IMR-90 (cell line): ENCODE data around the gene PARP12. TPM values are rescaled to one million over a fixed set of nuclear protein-coding genes. Genes with fewer than 3 reads are reported as not detected.

Source experiments
- ATAC-seq: fragments of 200-7000 bp; cut with Tn5 transposase; 2 replicates; pipeline ENCODE4 v1.9.1; 2020; ENCODE audit warnings: low read depth, mild to moderate bottlenecking, moderate library complexity
- BruUV-seq: library from RNA; stranded (reverse); fragments of 400-500 nt; replicated peaks from 2 replicates; lab custom pipeline; 2021; lab: Mats Ljungman, UMichigan
- CTCF ChIA-PET: fragments of 300-600 bp; formaldehyde crosslinking; extraction: SDS; loops from one replicate; lab custom pipeline; 2021; ENCODE audit warnings: antibody characterized with exemption; lab: Yijun Ruan, JAX
- POLR2A ChIA-PET: fragments of 300-600 bp; sonication (Branson Sonifier 250); formaldehyde crosslinking; loops from one replicate; lab custom pipeline; 2022; ENCODE audit warnings: antibody characterized with exemption; ENCODE audit not compliant: unreplicated experiment; lab: Charles Lee
- DNase-seq: peaks from one replicate; pipeline ENCODE4 v3.0.0; 2013
- H2AFZ ChIP-seq: replicated peaks from 2 replicates; pipeline ENCODE3; 2013; ENCODE audit warnings: low read length, mild to moderate bottlenecking; ENCODE audit not compliant: poor library complexity
- H2AK5ac ChIP-seq: 2 replicates; pipeline ENCODE4 v1.6.1; 2013; ENCODE audit warnings: low read depth, low read length, inconsistent platforms
- H2AK9ac ChIP-seq: replicated peaks from 2 replicates; pipeline ENCODE3; 2013; ENCODE audit warnings: mild to moderate bottlenecking, low read depth, low read length, moderate library complexity; ENCODE audit not compliant: poor library complexity
- H2BK120ac ChIP-seq: 2 replicates; pipeline ENCODE4 v1.6.1; 2013; ENCODE audit warnings: low read depth, low read length, inconsistent platforms
- H2BK15ac ChIP-seq: 3 replicates; pipeline ENCODE4 v1.6.1; 2013; ENCODE audit warnings: low read depth, low read length, inconsistent platforms
- H2BK20ac ChIP-seq: 2 replicates; pipeline ENCODE4 v1.6.1; 2013; ENCODE audit warnings: low read depth, mild to moderate bottlenecking, inconsistent platforms, low read length, moderate library complexity
- H2BK5ac ChIP-seq: 2 replicates; pipeline ENCODE4 v1.6.1; 2013; ENCODE audit warnings: mild to moderate bottlenecking, low read depth, low read length, inconsistent platforms; ENCODE audit not compliant: poor library complexity, severe bottlenecking
- H3K14ac ChIP-seq: replicated peaks from 2 replicates; pipeline ENCODE4 v1.6.1; 2013; ENCODE audit warnings: low read depth, low read length, inconsistent platforms
- H3K18ac ChIP-seq: 2 replicates; pipeline ENCODE4 v1.6.1; 2013; ENCODE audit warnings: low read depth, low read length, control low read depth
- H3K23ac ChIP-seq: 2 replicates; pipeline ENCODE4 v1.6.1; 2013; ENCODE audit warnings: low read depth, low read length, inconsistent platforms
- H3K27ac ChIP-seq: 2 replicates; pipeline ENCODE4 v1.5.1; 2013; ENCODE audit warnings: mild to moderate bottlenecking, control low read depth, low read length; ENCODE audit not compliant: insufficient read depth
- H3K27me3 ChIP-seq: 2 replicates; pipeline ENCODE4 v1.6.1; 2013; ENCODE audit warnings: low read length; ENCODE audit not compliant: control insufficient read depth, insufficient read depth
- H3K36me3 ChIP-seq: 2 replicates; pipeline ENCODE4 v1.6.1; 2013; ENCODE audit warnings: low read length, mixed read lengths; ENCODE audit not compliant: control insufficient read depth, insufficient read depth
- H3K4ac ChIP-seq: 2 replicates; pipeline ENCODE4 v1.6.1; 2013; ENCODE audit warnings: low read depth, low read length, inconsistent platforms
- H3K4me1 ChIP-seq: 2 replicates; pipeline ENCODE4 v1.6.1; 2013; ENCODE audit warnings: low read length, mixed read lengths; ENCODE audit not compliant: control insufficient read depth, insufficient read depth
- H3K4me2 ChIP-seq: 2 replicates; pipeline ENCODE4 v1.6.1; 2013; ENCODE audit warnings: low read depth, mild to moderate bottlenecking, control low read depth, low read length, moderate library complexity
- H3K4me3 ChIP-seq: 2 replicates; pipeline ENCODE4 v1.5.1; 2013; ENCODE audit warnings: low read depth, mild to moderate bottlenecking, control low read depth, low read length, moderate library complexity; ENCODE audit not compliant: insufficient read depth
- H3K56ac ChIP-seq: 2 replicates; pipeline ENCODE4 v1.6.1; 2013; ENCODE audit warnings: low read length, inconsistent platforms; ENCODE audit not compliant: insufficient read depth; ENCODE audit errors: extremely low read depth
- H3K79me1 ChIP-seq, 2 experiments: 2 replicates each; pipeline ENCODE4 v1.6.1; 2013; ENCODE audit warnings: low read length in 2 of 2, inconsistent platforms in 1 of 2, low read depth in 1 of 2
- H3K9ac ChIP-seq: 2 replicates; pipeline ENCODE4 v1.6.1; 2013; ENCODE audit warnings: low read depth, low read length, control low read depth
- H3K9me1 ChIP-seq: 2 replicates; pipeline ENCODE4 v1.6.1; 2013; ENCODE audit warnings: low read length, inconsistent platforms; ENCODE audit not compliant: insufficient read depth
- H3K9me3 ChIP-seq: 2 replicates; pipeline ENCODE4 v1.6.1; 2013; ENCODE audit warnings: low read length; ENCODE audit not compliant: control insufficient read depth, insufficient read depth
- H4K20me1 ChIP-seq: 2 replicates; pipeline ENCODE4 v1.6.1; 2013; ENCODE audit warnings: low read length, inconsistent platforms; ENCODE audit not compliant: insufficient read depth
- H4K5ac ChIP-seq: 2 replicates; pipeline ENCODE4 v1.6.1; 2013; ENCODE audit warnings: mild to moderate bottlenecking, low read depth, low read length, control low read depth
- H4K8ac ChIP-seq, 2 experiments: 2 replicates each; pipeline ENCODE4 v1.6.1; 2013; ENCODE audit warnings: low read depth in 2 of 2, low read length in 2 of 2, control low read depth in 1 of 2, inconsistent platforms in 1 of 2
- H4K91ac ChIP-seq: 2 replicates; pipeline ENCODE4 v1.6.1; 2013; ENCODE audit warnings: low read depth, low read length, inconsistent platforms; ENCODE audit not compliant: insufficient read depth
- BHLHE40 ChIP-seq: fragments of 150-350 bp; IDR thresholded peaks from 2 replicates; pipeline ENCODE4 v1.6.1; 2016; ENCODE audit warnings: mild to moderate bottlenecking, low read depth, low read length
- CEBPB ChIP-seq: IDR thresholded peaks from 2 replicates; pipeline ENCODE4 v1.6.1; 2012; ENCODE audit warnings: low read depth, low read length, improper control_type of control experiment
- CHD1 ChIP-seq: IDR thresholded peaks from 2 replicates; pipeline ENCODE4 v1.6.1; 2012; ENCODE audit warnings: low read depth, low read length, improper control_type of control experiment
- ELK1 ChIP-seq: fragments of 150-350 bp; IDR thresholded peaks from 2 replicates; pipeline ENCODE4 v1.6.1; 2016; ENCODE audit warnings: low read depth, mild to moderate bottlenecking, low read length, moderate library complexity, borderline replicate concordance
- FOS ChIP-seq: fragments of 150-350 bp; IDR thresholded peaks from 2 replicates; pipeline ENCODE4 v1.6.1; 2016; ENCODE audit warnings: low read depth, low read length
- MAFK ChIP-seq: IDR thresholded peaks from 2 replicates; pipeline ENCODE4 v1.6.1; 2012; ENCODE audit warnings: low read depth, low read length, improper control_type of control experiment
- MAZ ChIP-seq: IDR thresholded peaks from 2 replicates; pipeline ENCODE4 v1.6.1; 2012; ENCODE audit warnings: low read depth, mild to moderate bottlenecking, low read length, improper control_type of control experiment, moderate library complexity, borderline replicate concordance
- MXI1 ChIP-seq: IDR thresholded peaks from 2 replicates; pipeline ENCODE4 v1.6.1; 2012; ENCODE audit warnings: low read depth, mild to moderate bottlenecking, low read length, moderate library complexity, borderline replicate concordance
- NFE2L2 ChIP-seq: fragments of 150-350 bp; IDR thresholded peaks from 2 replicates; pipeline ENCODE4 v1.6.1; 2016; ENCODE audit warnings: low read depth, mild to moderate bottlenecking, low read length
- POLR2A ChIP-seq: IDR thresholded peaks from 2 replicates; pipeline ENCODE4 v1.6.1; 2012; ENCODE audit warnings: mild to moderate bottlenecking, low read depth, low read length
- RAD21 ChIP-seq: IDR thresholded peaks from 2 replicates; pipeline ENCODE4 v1.6.1; 2012; ENCODE audit warnings: low read length, improper control_type of control experiment
- RCOR1 ChIP-seq: IDR thresholded peaks from 2 replicates; pipeline ENCODE4 v1.6.1; 2012; ENCODE audit warnings: mild to moderate bottlenecking, low read length, improper control_type of control experiment; ENCODE audit not compliant: insufficient replicate concordance
- RFX5 ChIP-seq: IDR thresholded peaks from 2 replicates; pipeline ENCODE4 v1.8.0; 2012; ENCODE audit warnings: low read depth, mild to moderate bottlenecking, low read length, moderate library complexity
- SMC3 ChIP-seq: fragments of 150-350 bp; IDR thresholded peaks from 2 replicates; pipeline ENCODE4 v1.6.1; 2016; ENCODE audit warnings: low read depth, mild to moderate bottlenecking, antibody characterized with exemption, low read length, moderate library complexity
- WGBS, 2 experiments: methylation state at CpG; one replicate each; pipeline versions ENCODE4 v1.1.5 to v1.1.7; 2013; ENCODE audit warnings: missing lambda C conversion rate in 2 of 2; ENCODE audit not compliant: insufficient read length in 1 of 2; ENCODE audit errors: extremely low coverage in 2 of 2; 5-methylcytosine and 5-hydroxymethylcytosine counted together
- dilution Hi-C: fragments of 300-500 bp; cut with HindIII; formaldehyde crosslinking; loops from one replicate; pipeline ENCODE4 v1.14.3; 2018; ENCODE audit warnings: low sequenced_read_pairs; ENCODE audit not compliant: unreplicated experiment
- in situ Hi-C: fragments of 300-500 bp; cut with MboI; formaldehyde crosslinking; loops from 3 replicates; pipeline ENCODE4 v1.14.3; 2019; ENCODE audit warnings: low sequenced_read_pairs, inconsistent platforms, mixed read lengths
- intact Hi-C: fragments of 100-400 bp; cut with micrococcal nuclease; formaldehyde crosslinking; loops from 2 replicates; pipeline ENCODE4 v1.10.0; 2022
- polyA plus RNA-seq, 3 experiments: library from polyadenylated mRNA; depleted of rRNA; stranded (reverse); fragments of >200 nt; gene quantifications; 2 replicates each; pipeline ENCODE4 v1.2.3, GENCODE V29; 2012; ENCODE audit warnings: low replicate concordance in 1 of 3
- total RNA-seq: library from RNA; depleted of rRNA; stranded (reverse); fragments of >200 nt; gene quantifications from 2 replicates; pipeline ENCODE4 v1.2.3, GENCODE V29; 2012
- TF ChIP-seq, protein P1 (sequence below): fragments of 150-350 bp; IDR thresholded peaks from 2 replicates; pipeline ENCODE4 v1.6.1; 2017; ENCODE audit warnings: mild to moderate bottlenecking, antibody characterized with exemption, low read length, low read depth
- TF ChIP-seq, protein P2 (sequence below): conservative IDR thresholded peaks from 2 replicates; pipeline ENCODE4 v1.5.1; 2012; ENCODE audit warnings: mild to moderate bottlenecking, low read depth, low read length, improper control_type of control experiment

Gene PARP12
- total and polyA plus RNA-seq, 2 of the 4 experiments (the other 2 are of a cell fraction): 7.2 to 11.3 TPM

- Histone ChIP-seq H2AFZ (no peak overlapping the region), H2AK5ac (no peak overlapping the region), H2BK15ac (no peak overlapping the region), H2BK120ac (no peak overlapping the region), H3K56ac (no peak overlapping the region), H3K27me3 (peaks cover 3% of the 10 kb centered on the region), H3K4me3 (no peak overlapping the region), H2AK9ac (no peak overlapping the region), H3K79me1 (no peaks in the 10 kb centered on the region), H4K8ac (no peak overlapping the region), H3K23ac (no peak overlapping the region), H4K91ac (no peak overlapping the region), H3K14ac (no peak overlapping the region), H4K5ac (no peak overlapping the region), H3K36me3 (peaks cover 3% of the 10 kb centered on the region), H2BK20ac (no peak overlapping the region), H3K27ac (no peak overlapping the region), H3K9ac (no peak overlapping the region), H2BK5ac (no peak overlapping the region), H3K9me1 (0 out of 2 replicates have a peak, but pooled peaks cover 3% of the 10 kb centered on the region), H3K18ac (no peak overlapping the region), H4K20me1 (no peaks in the 10 kb centered on the region), H3K4ac (no peak overlapping the region), H3K9me3 (no peaks in the 10 kb centered on the region), H3K4me2 (no peak overlapping the region), H3K4me1 (no peaks in the 10 kb centered on the region)
- dilution Hi-C loops: no loop called here
- ATAC-seq (no peak), DNase-seq (no peak)
- intact Hi-C loops: no loop called here
- ChIA-PET CTCF (no interaction called here), POLR2A (interaction anchor here (0.5 kb wide), 1 partner anchor 518 kb away, joined by 11 read pairs; no protein-coding TSS in a partner anchor)
- no TSS peak for BruUV-seq
- no peak for TF ChIP-seq MAFK
- TF ChIP-seq, protein P1, sequence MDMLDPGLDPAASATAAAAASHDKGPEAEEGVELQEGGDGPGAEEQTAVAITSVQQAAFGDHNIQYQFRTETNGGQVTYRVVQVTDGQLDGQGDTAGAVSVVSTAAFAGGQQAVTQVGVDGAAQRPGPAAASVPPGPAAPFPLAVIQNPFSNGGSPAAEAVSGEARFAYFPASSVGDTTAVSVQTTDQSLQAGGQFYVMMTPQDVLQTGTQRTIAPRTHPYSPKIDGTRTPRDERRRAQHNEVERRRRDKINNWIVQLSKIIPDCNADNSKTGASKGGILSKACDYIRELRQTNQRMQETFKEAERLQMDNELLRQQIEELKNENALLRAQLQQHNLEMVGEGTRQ: no peak
- TF ChIP-seq MXI1: no peak
- TF ChIP-seq POLR2A: no peak
- TF ChIP-seq ELK1: no peak
- no peak for TF ChIP-seq CEBPB
- no peak for TF ChIP-seq CHD1
- TF ChIP-seq BHLHE40: no peak
- no peak for TF ChIP-seq NFE2L2
- TF ChIP-seq MAZ: no peak
- TF ChIP-seq FOS: no peak
- no peak for TF ChIP-seq RCOR1
- no peak for TF ChIP-seq RFX5
- TF ChIP-seq RAD21: no peak
- TF ChIP-seq SMC3: no peak
- TF ChIP-seq, protein P2, sequence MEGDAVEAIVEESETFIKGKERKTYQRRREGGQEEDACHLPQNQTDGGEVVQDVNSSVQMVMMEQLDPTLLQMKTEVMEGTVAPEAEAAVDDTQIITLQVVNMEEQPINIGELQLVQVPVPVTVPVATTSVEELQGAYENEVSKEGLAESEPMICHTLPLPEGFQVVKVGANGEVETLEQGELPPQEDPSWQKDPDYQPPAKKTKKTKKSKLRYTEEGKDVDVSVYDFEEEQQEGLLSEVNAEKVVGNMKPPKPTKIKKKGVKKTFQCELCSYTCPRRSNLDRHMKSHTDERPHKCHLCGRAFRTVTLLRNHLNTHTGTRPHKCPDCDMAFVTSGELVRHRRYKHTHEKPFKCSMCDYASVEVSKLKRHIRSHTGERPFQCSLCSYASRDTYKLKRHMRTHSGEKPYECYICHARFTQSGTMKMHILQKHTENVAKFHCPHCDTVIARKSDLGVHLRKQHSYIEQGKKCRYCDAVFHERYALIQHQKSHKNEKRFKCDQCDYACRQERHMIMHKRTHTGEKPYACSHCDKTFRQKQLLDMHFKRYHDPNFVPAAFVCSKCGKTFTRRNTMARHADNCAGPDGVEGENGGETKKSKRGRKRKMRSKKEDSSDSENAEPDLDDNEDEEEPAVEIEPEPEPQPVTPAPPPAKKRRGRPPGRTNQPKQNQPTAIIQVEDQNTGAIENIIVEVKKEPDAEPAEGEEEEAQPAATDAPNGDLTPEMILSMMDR: no peak
- in situ Hi-C loops: no loop called here
- 100% methylated on average over 1 of the region's 4 CpGs; no CpG with 5 or more reads in 1 of the 2 experiments for WGBS, 2 experiments
Measured at GRCh38 chr7:140084142-140084655, 21.4 kb upstream of the PARP12 start.
